Adipocyte (in vitro differentiated cells): ENCODE measurements around the gene SCRG1.
A peak's percentile ranks its signal among the peaks of the same experiment; 100 is the strongest.

Source experiments
- DNase-seq: peaks from one replicate; pipeline ENCODE4 v3.0.0-alpha.2; 2015; ENCODE audit warnings: low read depth
- H3K27me3 ChIP-seq: replicated peaks from 2 replicates; pipeline ENCODE4 v1.7.0; 2013; ENCODE audit warnings: mild to moderate bottlenecking, low read length, moderate library complexity; ENCODE audit not compliant: control insufficient read depth, insufficient read depth
- H3K36me3 ChIP-seq: 2 replicates; pipeline ENCODE4 v1.7.0; 2013; ENCODE audit warnings: low read length, mild to moderate bottlenecking, moderate library complexity; ENCODE audit not compliant: control insufficient read depth, insufficient read depth, severe bottlenecking
- H3K4me1 ChIP-seq: 2 replicates; pipeline ENCODE4 v1.7.0; 2013; ENCODE audit warnings: mild to moderate bottlenecking, low read length, moderate library complexity; ENCODE audit not compliant: control insufficient read depth, insufficient read depth
- H3K4me3 ChIP-seq: 2 replicates; pipeline ENCODE4 v1.7.0; 2013; ENCODE audit warnings: mild to moderate bottlenecking, low read length, moderate library complexity
- H3K9ac ChIP-seq: 2 replicates; pipeline ENCODE4 v1.7.0; 2013; ENCODE audit warnings: mild to moderate bottlenecking, low read length, moderate library complexity
- H3K9me3 ChIP-seq: 2 replicates; pipeline ENCODE4 v1.7.0; 2013; ENCODE audit warnings: mild to moderate bottlenecking, low read length, moderate library complexity; ENCODE audit not compliant: control insufficient read depth

SCRG1 gene

GRCh38 chr4:173398779-173399415 is at the start of gene SCRG1:
SCRG1 (minus strand) TSS chr4:173399116; CDS start chr4:173391414, 7,702 bp downstream.
- DNase-seq: no peak
- Histone ChIP-seq H3K4me3 (no peak within 1 kb of the TSS), H3K36me3 (peaks cover 8% of the 10 kb centered on the region), H3K4me1 (peaks cover 14% of the 10 kb centered on the region), H3K27me3 (no peaks in the 10 kb centered on the region), H3K9ac (no peak within 1 kb of the TSS), H3K9me3 (no peaks in the 10 kb centered on the region)

GRCh38 chr4:173448103-173448502 is 49.2 kb upstream of the SCRG1 start:
- Histone ChIP-seq H3K36me3 (no peaks in the 10 kb centered on the region), H3K4me3 (no peak overlapping the region), H3K4me1 (peaks cover 16% of the 10 kb centered on the region), H3K9me3 (no peaks in the 10 kb centered on the region), H3K27me3 (no peaks in the 10 kb centered on the region), H3K9ac (no peak overlapping the region)
- peak; percentile 52 for DNase-seq

GRCh38 chr4:173446416-173446815 is 47.5 kb upstream of the SCRG1 start:
- Histone ChIP-seq H3K4me1 (peaks cover 16% of the 10 kb centered on the region), H3K9ac (no peak overlapping the region), H3K36me3 (no peaks in the 10 kb centered on the region), H3K9me3 (no peaks in the 10 kb centered on the region), H3K4me3 (no peak overlapping the region), H3K27me3 (no peaks in the 10 kb centered on the region)
- DNase-seq: no peak

DNA sequence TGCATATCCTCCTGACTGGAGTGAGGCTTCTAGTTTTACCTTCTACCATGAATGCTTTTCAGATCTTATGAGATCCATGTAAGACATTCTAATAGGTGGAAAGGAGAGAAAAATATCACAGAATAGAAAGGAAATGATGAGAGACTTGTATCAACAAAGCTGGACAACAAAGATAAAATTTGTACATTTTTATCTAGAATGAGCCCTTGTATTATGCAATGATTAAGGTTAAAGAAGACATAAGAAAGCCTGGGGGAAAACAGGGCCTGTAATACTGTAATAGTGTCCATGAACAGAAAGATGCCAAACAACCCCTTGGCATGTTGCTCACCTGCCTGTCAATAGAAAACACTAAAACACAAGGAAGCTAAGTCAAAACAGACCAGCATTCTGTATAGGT is 44.2 kb upstream of the SCRG1 start:
- H3K9me3 ChIP-seq: no peaks in the 10 kb centered on the region
- no peak overlapping the region for H3K4me3 ChIP-seq
- no peak for DNase-seq
- no peaks in the 10 kb centered on the region for H3K27me3 ChIP-seq
- no peaks in the 10 kb centered on the region for H3K36me3 ChIP-seq
- no peak overlapping the region for H3K9ac ChIP-seq
- H3K4me1 ChIP-seq: peaks cover 3% of the 10 kb centered on the region

DNA sequence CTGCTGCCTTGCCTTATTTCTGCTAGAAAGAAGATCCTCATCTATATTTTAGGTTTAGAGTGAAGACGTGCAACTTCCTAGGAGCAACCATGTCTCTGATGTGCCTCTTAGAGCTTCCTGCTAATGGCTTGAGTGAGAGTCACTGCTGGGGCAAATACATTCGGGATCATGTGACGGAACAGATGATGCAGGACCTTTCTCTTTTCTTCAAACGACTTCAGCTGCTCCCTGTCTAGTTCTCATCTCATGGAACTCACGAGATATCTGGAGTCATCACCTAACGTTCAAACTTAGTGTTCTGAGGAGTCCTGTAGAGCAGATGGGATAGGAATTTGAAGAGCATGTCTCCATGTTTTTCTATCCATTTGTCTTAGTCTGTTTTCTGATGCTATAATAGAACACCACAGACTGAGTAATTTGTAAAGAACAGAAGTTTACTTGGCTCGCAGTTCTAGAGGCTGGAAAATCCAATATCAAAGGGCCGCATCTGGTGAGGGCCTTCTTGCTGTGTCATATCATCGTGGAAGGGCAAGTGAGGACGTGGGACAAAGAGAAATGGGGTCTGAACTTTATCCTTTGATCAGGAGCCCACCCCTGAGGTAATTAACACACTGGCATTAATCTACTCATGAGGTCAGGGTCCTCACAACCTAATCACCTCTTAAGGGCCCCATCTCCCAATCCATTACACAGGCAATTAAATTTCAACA is 43.5 kb upstream of the SCRG1 start:
- Histone ChIP-seq H3K36me3 (no peaks in the 10 kb centered on the region), H3K9me3 (no peaks in the 10 kb centered on the region), H3K27me3 (no peaks in the 10 kb centered on the region), H3K4me1 (no peaks in the 10 kb centered on the region), H3K9ac (no peak overlapping the region), H3K4me3 (no peak overlapping the region)
- no peak for DNase-seq

GRCh38 chr4:173440888-173441287 is 42.0 kb upstream of the SCRG1 start:
- Histone ChIP-seq H3K36me3 (no peaks in the 10 kb centered on the region), H3K27me3 (no peaks in the 10 kb centered on the region), H3K4me1 (peaks cover 7% of the 10 kb centered on the region), H3K9ac (no peak overlapping the region), H3K4me3 (no peak overlapping the region), H3K9me3 (no peaks in the 10 kb centered on the region)
- no peak for DNase-seq

- no peak for DNase-seq
- H3K4me1 ChIP-seq: peaks cover 13% of the 10 kb centered on the region
Measured at GRCh38 chr4:173436771-173437265, 37.9 kb upstream of the SCRG1 start.

DNA sequence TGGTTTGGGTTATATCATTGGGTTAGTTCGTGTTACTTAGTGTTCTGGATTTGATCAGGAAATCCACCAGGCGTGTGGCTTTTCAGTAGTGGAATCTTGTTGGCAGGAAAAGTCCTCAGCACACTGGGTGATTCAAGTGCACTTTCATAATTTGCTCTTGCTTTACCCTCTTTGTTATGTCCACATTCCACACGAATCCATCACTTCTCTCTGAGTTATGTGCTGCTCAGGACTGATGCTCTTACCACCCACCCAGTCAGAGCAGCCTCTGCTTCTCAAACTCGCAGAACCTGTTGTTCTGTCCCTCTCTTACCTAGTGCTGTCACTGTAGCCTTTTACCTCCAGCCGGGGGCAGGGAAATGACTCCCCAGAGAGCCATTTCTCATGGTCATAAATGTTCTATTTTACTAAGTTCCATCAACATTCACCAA is 37.2 kb upstream of the SCRG1 start:
- Histone ChIP-seq H3K9ac (no peak overlapping the region), H3K9me3 (no peaks in the 10 kb centered on the region), H3K4me1 (peaks cover 13% of the 10 kb centered on the region), H3K4me3 (peak overlapping the region; percentile 29), H3K27me3 (no peaks in the 10 kb centered on the region), H3K36me3 (no peaks in the 10 kb centered on the region)
- DNase-seq: peak; percentile 89

More at GRCh38 chr4:173436771-173437265, 37.9 kb upstream of the SCRG1 start:
- no peak overlapping the region for H3K4me3 ChIP-seq
- no peaks in the 10 kb centered on the region for H3K9me3 ChIP-seq
- H3K36me3 ChIP-seq: no peaks in the 10 kb centered on the region
- H3K27me3 ChIP-seq: no peaks in the 10 kb centered on the region
- no peak overlapping the region for H3K9ac ChIP-seq

- no peak for DNase-seq
- Histone ChIP-seq H3K4me1 (peaks cover 13% of the 10 kb centered on the region), H3K4me3 (no peak overlapping the region), H3K9me3 (no peaks in the 10 kb centered on the region), H3K36me3 (no peaks in the 10 kb centered on the region), H3K27me3 (no peaks in the 10 kb centered on the region), H3K9ac (no peak overlapping the region)
Measured at GRCh38 chr4:173434231-173434630, 35.3 kb upstream of the SCRG1 start.

DNA sequence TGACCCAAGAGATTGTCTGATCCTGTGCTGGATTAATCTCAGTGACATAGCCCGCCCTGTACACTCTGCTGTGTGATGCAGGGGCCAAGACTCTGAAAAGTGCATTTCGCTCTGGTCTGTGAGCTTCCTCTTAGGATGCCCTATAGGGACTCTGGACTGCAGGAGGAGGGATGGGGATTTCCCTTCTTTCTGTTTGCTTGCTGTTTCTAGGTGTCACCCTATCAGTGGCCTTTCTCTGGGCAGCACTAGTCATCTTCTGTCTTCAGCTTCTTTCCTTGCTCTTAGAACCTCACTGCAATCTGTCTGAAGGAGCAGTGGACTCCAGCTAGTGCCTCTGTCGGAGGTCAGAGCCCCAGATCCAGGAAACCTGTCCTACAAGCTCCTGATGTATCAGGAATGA is 34.5 kb upstream of the SCRG1 start:
- Histone ChIP-seq H3K4me3 (no peak overlapping the region), H3K36me3 (no peaks in the 10 kb centered on the region), H3K9me3 (no peaks in the 10 kb centered on the region), H3K9ac (no peak overlapping the region), H3K27me3 (no peaks in the 10 kb centered on the region), H3K4me1 (peaks cover 13% of the 10 kb centered on the region)
- no peak for DNase-seq

- Histone ChIP-seq H3K4me3 (no peak overlapping the region), H3K4me1 (peaks cover 13% of the 10 kb centered on the region), H3K36me3 (no peaks in the 10 kb centered on the region), H3K9me3 (no peaks in the 10 kb centered on the region), H3K9ac (no peak overlapping the region), H3K27me3 (no peaks in the 10 kb centered on the region)
- DNase-seq: no peak
Measured at GRCh38 chr4:173432430-173432829, 33.5 kb upstream of the SCRG1 start.
